ENCODE data around the gene PDZD4. TPM values are rescaled to one million over a fixed set of nuclear protein-coding genes. Genes with fewer than 3 reads are reported as not detected.

Gene PDZD4
- total and polyA plus RNA-seq, 2 experiments from 2014 or later, result 0.50 to 5.8 TPM

DNA sequence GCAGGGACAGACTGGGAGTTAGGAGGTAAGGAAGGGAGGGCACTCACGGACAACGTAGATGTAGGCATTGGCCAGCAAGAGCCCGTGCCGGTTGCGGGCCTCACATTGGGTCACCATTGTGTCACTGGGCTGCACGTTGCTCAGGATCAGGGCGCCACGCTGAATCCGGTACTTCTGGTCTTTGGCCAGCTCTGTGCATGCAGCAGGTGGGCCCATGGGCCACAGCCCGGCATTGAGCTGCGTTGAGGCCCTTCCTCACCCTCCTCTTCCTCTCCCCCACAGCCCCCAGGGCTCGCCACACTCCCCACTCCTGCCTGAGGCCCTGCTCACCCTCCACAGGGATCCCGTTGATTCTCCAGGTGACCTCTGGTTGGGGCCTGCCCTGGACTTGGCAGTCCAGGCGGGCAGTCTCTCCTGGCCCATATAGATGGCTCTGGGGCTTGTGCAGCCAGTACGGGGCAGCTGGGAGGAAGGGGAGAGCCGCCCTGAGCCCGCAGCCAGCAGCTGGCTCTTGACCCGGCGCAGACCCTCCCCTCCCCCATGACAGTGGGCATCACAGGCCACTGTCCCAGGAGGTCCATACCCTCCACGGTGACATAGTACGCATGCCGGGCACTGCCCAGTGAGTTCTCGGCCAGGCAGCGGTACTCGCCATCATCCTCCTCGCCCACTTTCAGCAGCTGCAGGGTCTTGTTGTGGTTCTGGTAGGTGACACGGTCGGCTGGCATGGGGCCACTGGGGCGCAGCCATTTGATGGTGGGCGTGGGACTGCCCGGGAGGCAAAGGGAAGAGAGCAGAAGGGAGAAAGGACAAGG, 39.3 kb upstream of the PDZD4 start:
- Histone ChIP-seq H3K36me3 (no peaks in the 10 kb centered on the region), H3K9me3 (ENCODE audit: low read depth) (no peaks in the 10 kb centered on the region), H3K4me1 (ENCODE audit: low read depth) (no peaks in the 10 kb centered on the region), H3K4me3 (no peak overlapping the region), H3K27me3 (no peaks in the 10 kb centered on the region), H3K27ac (no peak overlapping the region)
- DNase-seq (ENCODE audit: low read depth in 1 of 2, low spot score in 1 of 2), result no peak
- TF ChIP-seq, protein P1, sequence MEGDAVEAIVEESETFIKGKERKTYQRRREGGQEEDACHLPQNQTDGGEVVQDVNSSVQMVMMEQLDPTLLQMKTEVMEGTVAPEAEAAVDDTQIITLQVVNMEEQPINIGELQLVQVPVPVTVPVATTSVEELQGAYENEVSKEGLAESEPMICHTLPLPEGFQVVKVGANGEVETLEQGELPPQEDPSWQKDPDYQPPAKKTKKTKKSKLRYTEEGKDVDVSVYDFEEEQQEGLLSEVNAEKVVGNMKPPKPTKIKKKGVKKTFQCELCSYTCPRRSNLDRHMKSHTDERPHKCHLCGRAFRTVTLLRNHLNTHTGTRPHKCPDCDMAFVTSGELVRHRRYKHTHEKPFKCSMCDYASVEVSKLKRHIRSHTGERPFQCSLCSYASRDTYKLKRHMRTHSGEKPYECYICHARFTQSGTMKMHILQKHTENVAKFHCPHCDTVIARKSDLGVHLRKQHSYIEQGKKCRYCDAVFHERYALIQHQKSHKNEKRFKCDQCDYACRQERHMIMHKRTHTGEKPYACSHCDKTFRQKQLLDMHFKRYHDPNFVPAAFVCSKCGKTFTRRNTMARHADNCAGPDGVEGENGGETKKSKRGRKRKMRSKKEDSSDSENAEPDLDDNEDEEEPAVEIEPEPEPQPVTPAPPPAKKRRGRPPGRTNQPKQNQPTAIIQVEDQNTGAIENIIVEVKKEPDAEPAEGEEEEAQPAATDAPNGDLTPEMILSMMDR (IDR thresholded peaks at IDR 0.05; ENCODE audit: low read depth, low read length), result no peak

DNA sequence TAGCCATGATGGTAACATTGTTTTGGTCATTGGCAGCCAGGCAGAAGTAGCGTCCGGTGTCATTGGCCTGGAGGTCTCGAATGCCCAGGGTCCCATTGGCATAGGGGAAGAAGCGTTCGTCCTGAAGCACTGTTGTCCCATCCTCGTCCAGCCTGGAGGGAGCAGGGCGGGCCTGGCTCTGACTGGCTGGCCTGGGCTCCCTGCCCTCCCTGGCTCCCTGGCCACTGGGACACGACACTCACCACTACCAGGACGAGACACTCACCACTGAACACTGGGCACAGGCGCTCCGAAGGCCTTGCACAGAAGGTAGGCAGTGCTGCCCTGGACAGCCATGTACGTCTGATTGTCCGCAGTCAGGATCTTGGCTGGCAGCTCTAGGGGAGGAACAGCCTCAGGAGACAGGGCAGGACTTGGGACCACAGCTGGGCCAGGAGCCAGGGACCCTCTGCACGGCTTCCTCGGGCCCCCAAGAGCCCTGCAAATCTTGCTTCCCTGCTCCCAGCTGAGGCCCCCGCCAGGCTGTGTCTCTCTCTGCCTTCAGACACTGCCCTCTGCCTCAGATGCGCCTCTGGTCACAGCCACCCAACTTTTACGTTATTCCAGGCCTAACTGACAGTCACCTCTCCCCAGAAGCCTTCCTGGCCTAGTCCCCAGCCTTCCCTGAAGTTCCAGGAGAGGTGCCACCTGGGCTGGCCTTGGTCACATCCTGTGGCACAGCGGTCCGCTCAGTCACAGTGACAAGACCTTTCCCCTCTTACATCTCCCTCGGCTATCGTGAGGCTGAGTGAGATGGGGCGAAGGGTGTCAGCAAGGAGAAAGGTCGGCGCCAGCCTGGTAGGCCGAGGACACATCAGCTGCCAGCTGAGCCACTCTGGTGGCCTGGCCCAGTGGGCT, 38.5 kb upstream of the PDZD4 start:
- H3K9me3 ChIP-seq (ENCODE audit: low read depth), result no peaks in the 10 kb centered on the region
- H3K27me3 ChIP-seq, result no peaks in the 10 kb centered on the region
- H3K36me3 ChIP-seq, result no peaks in the 10 kb centered on the region
- TF ChIP-seq, protein P1 (IDR thresholded peaks at IDR 0.05; ENCODE audit: low read depth, low read length), result no peak
- DNase-seq (ENCODE audit: low read depth in 1 of 2, low spot score in 1 of 2), result no peak
- no peaks in the 10 kb centered on the region for H3K4me1 ChIP-seq (ENCODE audit: low read depth)
- H3K4me3 ChIP-seq, result no peak overlapping the region
- H3K27ac ChIP-seq, result no peak overlapping the region

DNA sequence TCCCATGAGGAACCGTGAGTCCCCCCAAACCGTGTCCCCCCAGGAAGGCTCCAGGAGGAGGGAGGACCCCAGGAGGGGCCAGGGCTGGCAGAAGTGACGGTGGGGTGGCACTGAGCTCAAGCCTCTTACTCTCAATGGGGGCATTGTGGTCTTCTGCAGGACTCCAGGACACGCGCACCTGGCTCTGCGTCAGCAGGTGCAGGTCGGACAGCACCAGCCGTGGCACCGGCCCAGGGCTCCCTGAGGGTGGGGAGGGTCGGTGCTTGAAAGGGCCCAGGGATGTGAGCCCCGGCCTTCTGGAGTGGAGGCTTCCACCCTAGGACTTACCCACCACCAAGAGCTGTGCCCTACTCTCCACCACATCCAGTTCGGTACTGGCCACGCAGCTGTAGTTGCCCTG, 37.3 kb upstream of the PDZD4 start:
- no peaks in the 10 kb centered on the region for H3K4me1 ChIP-seq (ENCODE audit: low read depth)
- H3K9me3 ChIP-seq (ENCODE audit: low read depth), result no peaks in the 10 kb centered on the region
- no peaks in the 10 kb centered on the region for H3K27me3 ChIP-seq
- no peak overlapping the region for H3K4me3 ChIP-seq
- DNase-seq (ENCODE audit: low read depth in 1 of 2, low spot score in 1 of 2), result no peak
- no peaks in the 10 kb centered on the region for H3K36me3 ChIP-seq
- H3K27ac ChIP-seq, result no peak overlapping the region
- TF ChIP-seq, protein P1 (IDR thresholded peaks at IDR 0.05; ENCODE audit: low read depth, low read length), result no peak

DNA sequence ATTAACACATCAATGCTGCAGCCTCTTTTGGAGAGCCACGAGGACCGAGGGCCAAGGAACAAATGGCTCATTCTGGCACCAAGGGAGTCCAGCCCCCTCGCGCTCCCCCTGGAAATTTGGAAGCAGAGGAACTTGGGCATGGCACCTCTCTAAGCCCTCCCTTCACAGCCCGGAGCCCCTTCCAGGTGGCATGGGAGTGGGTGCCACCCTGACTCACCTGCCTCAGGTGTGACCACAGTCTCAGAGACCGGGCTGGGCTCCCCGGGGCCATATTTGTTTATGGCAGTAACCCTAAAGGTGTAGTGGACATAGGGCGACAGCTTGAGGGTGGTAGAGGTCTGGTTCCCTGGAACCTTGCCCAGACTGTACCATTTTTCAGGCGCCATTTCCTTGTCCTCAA, 36.8 kb upstream of the PDZD4 start:
- no peak for DNase-seq (ENCODE audit: low read depth in 1 of 2, low spot score in 1 of 2)
- H3K4me1 ChIP-seq (ENCODE audit: low read depth), result no peaks in the 10 kb centered on the region
- H3K4me3 ChIP-seq, result no peak overlapping the region
- no peaks in the 10 kb centered on the region for H3K36me3 ChIP-seq
- TF ChIP-seq, protein P1 (IDR thresholded peaks at IDR 0.05; ENCODE audit: low read depth, low read length), result no peak
- H3K9me3 ChIP-seq (ENCODE audit: low read depth), result no peaks in the 10 kb centered on the region
- H3K27ac ChIP-seq, result no peak overlapping the region
- no peaks in the 10 kb centered on the region for H3K27me3 ChIP-seq

DNA sequence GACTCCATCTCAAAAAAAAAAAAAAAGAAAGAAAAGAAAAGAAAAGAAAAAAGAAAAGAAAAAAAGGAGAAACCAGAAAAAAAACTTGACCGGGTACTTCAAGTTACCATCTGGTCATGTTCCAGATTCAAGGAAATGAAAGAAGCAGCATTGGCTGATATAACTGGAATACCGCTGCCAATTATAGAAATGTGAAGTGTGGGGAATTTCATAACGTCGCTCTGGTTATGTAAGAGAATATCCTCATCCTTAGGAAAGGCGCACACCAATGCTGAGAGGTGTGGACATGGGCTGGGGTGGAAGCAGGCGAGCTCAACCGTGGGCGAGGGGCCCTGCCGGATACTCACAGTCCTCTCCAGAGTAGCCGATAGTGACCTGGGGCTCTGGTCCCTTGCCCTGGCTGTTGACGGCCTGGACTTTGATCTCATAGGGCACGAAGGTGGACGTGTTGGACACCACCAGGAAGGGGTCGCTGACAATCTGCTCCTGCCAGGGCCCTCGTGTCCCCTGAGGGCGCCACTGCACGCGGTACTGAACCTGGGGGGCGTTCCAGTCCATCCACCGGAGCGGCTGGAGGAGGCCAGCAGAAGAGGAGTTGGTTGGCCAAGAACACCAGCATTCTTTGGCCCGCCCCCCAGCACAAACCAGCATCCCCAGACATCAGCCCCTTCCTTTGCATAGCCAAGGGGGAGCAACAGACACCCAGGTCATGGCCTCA, 36.1 kb upstream of the PDZD4 start:
- TF ChIP-seq, protein P1 (IDR thresholded peaks at IDR 0.05; ENCODE audit: low read depth, low read length), result no peak
- Histone ChIP-seq H3K36me3 (no peaks in the 10 kb centered on the region), H3K4me3 (no peak overlapping the region), H3K4me1 (ENCODE audit: low read depth) (no peaks in the 10 kb centered on the region), H3K9me3 (ENCODE audit: low read depth) (no peaks in the 10 kb centered on the region), H3K27me3 (no peaks in the 10 kb centered on the region), H3K27ac (no peak overlapping the region)
- DNase-seq (ENCODE audit: low read depth in 1 of 2, low spot score in 1 of 2), result no peak
